K562 (cell line): Measurements from ENCODE around the gene TNFSF9. TPM values are rescaled to one million over a fixed set of nuclear protein-coding genes. Genes with fewer than 3 reads are reported as not detected.

ENCODE experiments used
- ATAC-seq: fragments of 200-7000 bp; cut with Tn5 transposase; 3 replicates; pipeline ENCODE4 v1.9.1; 2020; ENCODE audit warnings: moderate library complexity
- BruUV-seq: library from RNA; stranded (reverse); fragments of 400-500 nt; replicated peaks from 2 replicates; lab custom pipeline; 2021; lab: Mats Ljungman, UMichigan
- CTCF ChIA-PET: fragments of 300-600 bp; formaldehyde crosslinking; extraction: SDS; loops from one replicate; lab custom pipeline; 2021; ENCODE audit warnings: low intra/inter-chr PET ratio; lab: Yijun Ruan, JAX
- POLR2A ChIA-PET: fragments of 300-600, 350-650 bp; sonication (Branson Sonifier 250); formaldehyde crosslinking; extraction: SDS; loops from one replicate; lab custom pipeline; 2021; ENCODE audit warnings: antibody characterized with exemption, inconsistent platforms; lab: Yijun Ruan, JAX
- DNase-seq, 4 experiments: peaks; one replicate each; pipeline versions ENCODE4 v3.0.0 to v3.0.0-alpha.2; 2011 to 2018; ENCODE audit warnings: low spot score in 3 of 4, mixed read lengths in 3 of 4; ENCODE audit errors: extremely low read depth in 1 of 4
- FAIRE-seq: peaks from 2 replicates; lab custom pipeline; 2011; peaks lifted over from hg19 to GRCh38; lab: Jason Lieb, UNC
- H2AFZ ChIP-seq: 2 replicates; pipeline ENCODE4 v1.6.0; 2011; ENCODE audit warnings: low read depth, low read length, control low read depth, inconsistent platforms
- H3K27ac ChIP-seq: fragments of 200-600 bp; 3 replicates; pipeline ENCODE4 v1.8.0; 2011; ENCODE audit warnings: low read depth, mild to moderate bottlenecking, control low read depth, inconsistent platforms, low read length, moderate library complexity, mixed read lengths; ENCODE audit errors: extremely low read depth
- H3K27me3 ChIP-seq, 2 experiments: fragments of 300-600 bp in 1 of 2; 2 replicates in 1 of 2; 3 replicates in 1 of 2; pipeline versions ENCODE4 v1.6.0 to v1.8.0; 2011; ENCODE audit warnings: inconsistent platforms in 2 of 2, low read length in 2 of 2, mild to moderate bottlenecking in 1 of 2, mixed read lengths in 1 of 2, moderate library complexity in 1 of 2; ENCODE audit not compliant: control insufficient read depth in 2 of 2, insufficient read depth in 2 of 2
- H3K36me3 ChIP-seq: fragments of 300-600 bp; 3 replicates; pipeline ENCODE4 v1.8.0; 2011; ENCODE audit warnings: mild to moderate bottlenecking, low read length, inconsistent platforms; ENCODE audit not compliant: control insufficient read depth, insufficient read depth
- H3K4me1 ChIP-seq, 2 experiments: fragments of 200-600 bp in 1 of 2; replicated peaks in 1 of 2; 2 replicates in 1 of 2; 3 replicates in 1 of 2; pipeline versions ENCODE4 v1.5.1 to v1.8.0; 2011; ENCODE audit warnings: inconsistent platforms in 2 of 2, low read length in 2 of 2, mild to moderate bottlenecking in 1 of 2, mixed read lengths in 1 of 2, moderate library complexity in 1 of 2; ENCODE audit not compliant: control insufficient read depth in 2 of 2, insufficient read depth in 2 of 2
- H3K4me2 ChIP-seq: 2 replicates; pipeline ENCODE4 v1.6.1; 2011; ENCODE audit warnings: low read length, control low read depth, inconsistent platforms, mixed read lengths; ENCODE audit not compliant: insufficient read depth
- H3K4me3 ChIP-seq: fragments of 200-600 bp; sonication (generic), shearing (Covaris generic); 2 replicates; pipeline ENCODE4 v1.5.1; 2016; ENCODE audit warnings: control low read depth, inconsistent platforms
- H3K79me2 ChIP-seq: fragments of 200-600 bp; 3 replicates; pipeline ENCODE4 v1.8.0; 2011; ENCODE audit warnings: low read length, inconsistent platforms; ENCODE audit not compliant: control insufficient read depth, insufficient read depth
- H3K9ac ChIP-seq, 2 experiments: 2 replicates each; pipeline versions ENCODE4 v1.6.0 to v1.6.1; 2011; ENCODE audit warnings: low read depth in 2 of 2, low read length in 2 of 2, control low read depth in 1 of 2, inconsistent platforms in 1 of 2, mild to moderate bottlenecking in 1 of 2, mixed read lengths in 1 of 2; ENCODE audit not compliant: insufficient read depth in 1 of 2
- H3K9me1 ChIP-seq: one replicate; pipeline ENCODE4 v1.6.0; 2011; ENCODE audit warnings: inconsistent platforms, mild to moderate bottlenecking, low read length, moderate library complexity; ENCODE audit not compliant: control insufficient read depth, insufficient read depth
- H3K9me3 ChIP-seq: replicated peaks from 2 replicates; pipeline ENCODE4 v1.5.1; 2011; ENCODE audit warnings: low read depth, low read length, inconsistent platforms; ENCODE audit not compliant: control insufficient read depth, insufficient read depth
- H4K20me1 ChIP-seq: replicated peaks from 2 replicates; pipeline ENCODE4 v1.6.1; 2011; ENCODE audit warnings: low read length, inconsistent platforms, mixed read lengths; ENCODE audit not compliant: control insufficient read depth, insufficient read depth
- ATF3 ChIP-seq, 2 experiments: fragments of 450-650 bp in 1 of 2; sonication (generic) in 1 of 2; formaldehyde crosslinking in 1 of 2; IDR thresholded peaks in 1 of 2; conservative IDR thresholded peaks in 1 of 2; 2 replicates each; pipeline versions ENCODE4 v1.6.1 to v1.8.1; 2016 to 2023; ENCODE audit warnings: mild to moderate bottlenecking in 2 of 2, moderate library complexity in 2 of 2, inconsistent platforms in 1 of 2, missing genetic modification reagents in 1 of 2
- CBFA2T2 ChIP-seq: fragments of 450-650 bp; conservative IDR thresholded peaks from 2 replicates; pipeline ENCODE4 v1.6.1; 2017; ENCODE audit warnings: mild to moderate bottlenecking
- CEBPG ChIP-seq, 3 experiments: fragments of 200-800 bp in 1 of 3; sonication (Bioruptor generic) in 1 of 3; sonication (generic) in 1 of 3; formaldehyde crosslinking in 1 of 3; IDR thresholded peaks in 2 of 3; conservative IDR thresholded peaks in 1 of 3; 2 replicates each; pipeline versions ENCODE4 v1.6.1 to v1.8.0; 2016 to 2022; ENCODE audit warnings: missing compliant biosample characterization in 2 of 3, missing genetic modification characterization in 2 of 3, mild to moderate bottlenecking in 1 of 3, missing genetic modification reagents in 1 of 3
- JUND ChIP-seq, 2 experiments: IDR thresholded peaks; 2 replicates in 1 of 2; 3 replicates in 1 of 2; pipeline ENCODE4 v1.6.1; 2011; ENCODE audit warnings: borderline replicate concordance in 2 of 2, low read depth in 2 of 2, low read length in 2 of 2, improper control_type of control experiment in 1 of 2, missing biosample characterization in 1 of 2, missing genetic modification characterization in 1 of 2, missing genetic modification reagents in 1 of 2
- PBX2 ChIP-seq, 2 experiments: IDR thresholded peaks in 1 of 2; conservative IDR thresholded peaks in 1 of 2; 2 replicates each; pipeline ENCODE4 v1.6.1; 2016; ENCODE audit warnings: low read depth in 2 of 2, mild to moderate bottlenecking in 1 of 2, missing compliant biosample characterization in 1 of 2, missing genetic modification characterization in 1 of 2, moderate library complexity in 1 of 2
- SIN3A ChIP-seq, 2 experiments: fragments of 150-350 bp in 1 of 2; IDR thresholded peaks; 2 replicates each; pipeline ENCODE4 v1.6.1; 2011 to 2016; ENCODE audit warnings: borderline replicate concordance in 2 of 2, low read depth in 2 of 2, low read length in 2 of 2, mild to moderate bottlenecking in 2 of 2, moderate library complexity in 2 of 2; ENCODE audit not compliant: control insufficient read depth in 1 of 2
- STAT5B ChIP-seq: fragments of 250-450 bp; sonication (Bioruptor Pico); IDR thresholded peaks from 2 replicates; pipeline ENCODE4 v1.8.0; 2021; ENCODE audit warnings: mild to moderate bottlenecking, inconsistent platforms
- ZFP1 ChIP-seq: fragments of 450-650 bp; formaldehyde crosslinking; IDR thresholded peaks from 2 replicates; pipeline ENCODE4 v1.4.0; 2020; ENCODE audit warnings: mild to moderate bottlenecking, mixed read lengths
- ZNF282 ChIP-seq: sonication (generic); formaldehyde crosslinking; IDR thresholded peaks from 2 replicates; pipeline ENCODE4 v1.8.1; 2023; ENCODE audit warnings: missing genetic modification reagents
- WGBS: fragments of 100-300 bp; shearing (Covaris generic); methylation state at CpG from one replicate; pipeline ENCODE4 v1.1.6; 2016; ENCODE audit warnings: low coverage, mixed read lengths; ENCODE audit not compliant: insufficient coverage; ENCODE audit errors: missing lambda C conversion rate; 5-methylcytosine and 5-hydroxymethylcytosine counted together
- in situ Hi-C: fragments of 300-500 bp; cut with MboI; formaldehyde crosslinking; loops from 4 replicates; pipeline ENCODE4 v1.15.0; 2018; ENCODE audit warnings: inconsistent platforms, mixed read lengths
- intact Hi-C: fragments of 100-400 bp; cut with micrococcal nuclease; formaldehyde crosslinking; loops from 2 replicates; pipeline ENCODE4 v1.14.2; 2022
- polyA plus RNA-seq, 8 experiments: library from polyadenylated mRNA; depleted of rRNA in 4 of 8; stranded (reverse) in 5 of 8; unstranded in 3 of 8; fragments of >200 nt; fragmentation: Nextera tagmentation in 2 of 8; fragmentation: Illumina TruSeq in 1 of 8; extraction: Ambion mirVana in 2 of 8; extraction: Trizol in 1 of 8; gene quantifications; 2 replicates each; pipeline versions ENCODE4 v1.2.1 to v1.2.3, GENCODE V29; 2011 to 2014; ENCODE audit warnings: inconsistent platforms in 1 of 8, missing spikeins in 1 of 8
- total RNA-seq, 7 experiments: library from RNA; depleted of rRNA in 6 of 7; stranded (reverse); fragments of >200 nt in 6 of 7; fragmentation: Illumina TruSeq in 2 of 7; extraction: Trizol in 2 of 7; gene quantifications; 2 replicates each; pipeline versions ENCODE4 v1.2.1 to v1.2.3, GENCODE V29; 2011 to 2021; ENCODE audit warnings: low replicate concordance in 1 of 7
- TF ChIP-seq, protein P1 (sequence below): sonication (generic); formaldehyde crosslinking; IDR thresholded peaks from 2 replicates; pipeline ENCODE4 v1.8.0; 2022; ENCODE audit warnings: missing genetic modification reagents, mild to moderate bottlenecking, borderline replicate concordance

TNFSF9 gene
- total and polyA plus RNA-seq, 9 of the 15 experiments (the other 6 are each of a cell fraction or from before 2014, with no cell fraction given): 1.4 to 17.9 (median 6.5) TPM

DNA sequence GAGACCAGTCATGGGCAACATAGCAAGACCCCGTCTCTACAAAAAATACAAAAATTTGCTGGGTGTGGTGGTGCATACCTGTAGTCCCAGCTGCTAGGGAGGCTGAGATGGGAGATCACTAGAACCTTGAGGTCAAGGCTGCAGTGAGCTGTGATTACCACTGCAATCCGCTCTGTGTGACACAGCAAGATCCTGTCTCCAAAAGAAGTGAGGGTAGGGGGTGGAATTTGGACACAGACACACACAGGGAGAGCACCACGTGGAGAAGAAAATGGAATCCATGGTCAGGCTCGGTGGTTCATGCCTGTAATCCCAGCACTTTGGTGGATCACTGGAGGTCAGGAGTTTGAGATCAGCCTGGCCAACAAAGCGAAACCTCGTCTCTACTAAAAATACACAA, 8.7 kb downstream of the TNFSF9 start (continued):
- TF ChIP-seq STAT5B (CRISPR knock-in tag): no peak
- TF ChIP-seq ZNF282: no peak
- no peak for TF ChIP-seq SIN3A (IDR thresholded peaks at IDR 0.05; ENCODE audit: borderline replicate concordance in 2 of 2, control insufficient read depth in 1 of 2, low read depth in 2 of 2, low read length in 2 of 2)

DNA sequence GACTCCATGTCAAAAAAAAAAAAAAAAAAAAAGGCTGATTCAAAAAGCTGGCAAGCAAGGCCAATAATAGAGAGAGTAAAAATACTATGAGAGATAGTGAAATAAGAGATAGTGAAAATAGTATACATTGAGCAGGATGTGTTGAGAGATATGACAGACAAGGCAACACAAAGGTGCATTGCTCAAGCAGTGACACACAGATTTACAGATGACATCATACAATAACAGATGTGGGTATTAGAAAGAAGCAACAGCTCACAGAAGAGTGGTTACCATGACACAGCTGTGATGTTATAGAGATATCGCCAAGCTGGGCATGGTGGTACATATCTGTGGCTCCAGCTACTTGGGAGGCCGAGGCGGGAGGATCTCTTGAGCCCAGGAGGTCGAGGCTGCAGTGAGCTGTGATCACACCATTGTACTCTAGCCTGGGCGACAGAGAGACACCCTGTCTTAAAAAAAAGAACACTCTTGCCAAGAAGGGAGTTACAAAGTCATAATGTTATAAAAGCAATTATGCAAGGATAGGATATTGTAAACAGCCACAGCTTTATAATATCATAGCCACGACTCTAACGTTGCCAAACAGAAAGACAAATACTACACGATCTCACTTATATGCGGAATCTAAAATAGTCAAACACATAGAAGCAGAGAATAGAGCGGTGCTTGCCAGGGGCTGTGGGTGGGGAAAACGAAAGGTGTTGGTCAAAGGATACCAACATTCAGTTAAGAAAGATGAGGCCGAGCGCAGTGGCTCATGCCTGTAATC, 10.3 kb downstream of the TNFSF9 start:
- CTCF ChIA-PET: no interaction called here
- in situ Hi-C loops (no loop called here), intact Hi-C loops (no loop called here)
- H3K4me2 ChIP-seq: no peak overlapping the region
- no peaks in the 10 kb centered on the region for H3K27me3 ChIP-seq
- H4K20me1 ChIP-seq: no peaks in the 10 kb centered on the region
- no peak overlapping the region for H3K27ac ChIP-seq
- no peak overlapping the region for H2AFZ ChIP-seq
- H3K9ac ChIP-seq: no peak overlapping the region
- WGBS: 45% methylated on average over 13 of the region's 13 CpGs
- no peak for ATAC-seq
- H3K4me3 ChIP-seq: no peak overlapping the region
- H3K79me2 ChIP-seq: no peaks in the 10 kb centered on the region
- peaks cover 0 to 2% of the 10 kb centered on the region in 2 experiments; a peak in 1 of 5 replicates for H3K4me1 ChIP-seq
- FAIRE-seq: no peak
- peaks cover 4% of the 10 kb centered on the region for H3K9me3 ChIP-seq
- H3K9me1 ChIP-seq: no peaks in the 10 kb centered on the region
- BruUV-seq: no TSS peak
- POLR2A ChIA-PET: interaction anchor here (0.5 to 2.9 kb wide), 7 partner anchors 10 to 169 kb away, joined by 3 to 17 read pairs (median 3); partner anchors contain the start of genes ALKBH7 and TNFSF9
- peaks cover 4% of the 10 kb centered on the region; the same call in 1 of the 3 replicates for H3K36me3 ChIP-seq
- DNase-seq: no peak
- TF ChIP-seq ATF3 (IDR thresholded peaks at IDR 0.05) (peak; percentile 81), ATF3 (CRISPR knock-in tag; conservative IDR thresholded peaks at IDR 0.05) (no peak), JUND (IDR thresholded peaks at IDR 0.05; ENCODE audit: borderline replicate concordance, low read depth, low read length) (no peak), JUND (tag; IDR thresholded peaks at IDR 0.05; ENCODE audit: borderline replicate concordance, low read depth, low read length) (peak; percentile 57; the same call in 2 of the 3 replicates), PBX2 (CRISPR knock-in tag; IDR thresholded peaks at IDR 0.05; ENCODE audit: low read depth) (no peak), PBX2 (tag; conservative IDR thresholded peaks at IDR 0.05; ENCODE audit: low read depth) (0 out of 2 replicates have a peak, but pooled peaks have one; percentile 16), CEBPG (CRISPR knock-in tag; IDR thresholded peaks at IDR 0.05) (no peak), CEBPG (tag; conservative IDR thresholded peaks at IDR 0.05 in 1 of 2, IDR thresholded peaks at IDR 0.05 in 1 of 2) (peak in 1 of 2 experiments; percentile 71; a peak in 2 of 4 replicates), CBFA2T2 (peak; percentile 24), ZFP1 (CRISPR knock-in tag) (no peak)
- TF ChIP-seq, protein P1, sequence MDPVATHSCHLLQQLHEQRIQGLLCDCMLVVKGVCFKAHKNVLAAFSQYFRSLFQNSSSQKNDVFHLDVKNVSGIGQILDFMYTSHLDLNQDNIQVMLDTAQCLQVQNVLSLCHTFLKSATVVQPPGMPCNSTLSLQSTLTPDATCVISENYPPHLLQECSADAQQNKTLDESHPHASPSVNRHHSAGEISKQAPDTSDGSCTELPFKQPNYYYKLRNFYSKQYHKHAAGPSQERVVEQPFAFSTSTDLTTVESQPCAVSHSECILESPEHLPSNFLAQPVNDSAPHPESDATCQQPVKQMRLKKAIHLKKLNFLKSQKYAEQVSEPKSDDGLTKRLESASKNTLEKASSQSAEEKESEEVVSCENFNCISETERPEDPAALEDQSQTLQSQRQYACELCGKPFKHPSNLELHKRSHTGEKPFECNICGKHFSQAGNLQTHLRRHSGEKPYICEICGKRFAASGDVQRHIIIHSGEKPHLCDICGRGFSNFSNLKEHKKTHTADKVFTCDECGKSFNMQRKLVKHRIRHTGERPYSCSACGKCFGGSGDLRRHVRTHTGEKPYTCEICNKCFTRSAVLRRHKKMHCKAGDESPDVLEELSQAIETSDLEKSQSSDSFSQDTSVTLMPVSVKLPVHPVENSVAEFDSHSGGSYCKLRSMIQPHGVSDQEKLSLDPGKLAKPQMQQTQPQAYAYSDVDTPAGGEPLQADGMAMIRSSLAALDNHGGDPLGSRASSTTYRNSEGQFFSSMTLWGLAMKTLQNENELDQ: no peak
